RWPE1 (cell line): ENCODE measurements around the gene CCDC175.

Source experiments
- CTCF ChIA-PET: fragments of 350-600 bp; sonication (Branson Sonifier 250); formaldehyde crosslinking; extraction: SDS; loops from one replicate; lab custom pipeline; 2021; lab: Yijun Ruan, JAX
- POLR2A ChIA-PET: fragments of 400-600 bp; formaldehyde crosslinking; extraction: SDS; loops from one replicate; lab custom pipeline; 2020; ENCODE audit warnings: antibody characterized with exemption; ENCODE audit not compliant: low non-redundant PET; lab: Yijun Ruan, JAX
- DNase-seq: peaks from one replicate; pipeline ENCODE4 v3.0.0; 2012; ENCODE audit warnings: low spot score
- H3K27ac ChIP-seq: fragments of 450-650 bp; 2 replicates; pipeline ENCODE4 v1.5.1; 2017
- CTCF ChIP-seq: fragments of 450-650 bp; conservative IDR thresholded peaks from 2 replicates; pipeline ENCODE4 v1.5.1; 2017; ENCODE audit warnings: low read depth, mild to moderate bottlenecking

The CCDC175 gene

GRCh38 chr14:59576332-59577294 is at the start of gene CCDC175:
CCDC175 (minus strand) TSS chr14:59576812; CDS start chr14:59576775, 37 bp downstream.
- peak; percentile 78 for TF ChIP-seq CTCF
- peak; percentile 54 for DNase-seq
- H3K27ac ChIP-seq = no peak within 1 kb of the TSS
- ChIA-PET CTCF (interaction anchor here (0.6 to 1.4 kb wide), 17 partner anchors 8 to 1249 kb away, joined by 3 to 11 read pairs (median 3); no protein-coding TSS in a partner anchor), POLR2A (no interaction called here)

- ChIA-PET POLR2A (no interaction called here), CTCF (interaction anchor here (0.6 kb wide), 1 partner anchor 1800 kb away, joined by 3 read pairs; no protein-coding TSS in a partner anchor)
- DNase-seq = no peak
- no peak overlapping the region for H3K27ac ChIP-seq
- TF ChIP-seq CTCF = no peak
These were observed 46.0 kb upstream of the CCDC175 start for GRCh38 chr14:59622631-59623030.

GRCh38 chr14:59619061-59619460 is 42.4 kb upstream of the CCDC175 start:
- POLR2A ChIA-PET = no interaction called here
- CTCF ChIA-PET = interaction anchor here (0.7 kb wide), 1 partner anchor 199 kb away, joined by 5 read pairs; no protein-coding TSS in a partner anchor
- DNase-seq = peak; percentile 18
- TF ChIP-seq CTCF = no peak
- H3K27ac ChIP-seq = no peak overlapping the region

GRCh38 chr14:59601056-59601455 is 24.4 kb upstream of the CCDC175 start:
- no peak overlapping the region for H3K27ac ChIP-seq
- CTCF ChIA-PET = no interaction called here
- no peak for TF ChIP-seq CTCF
- no peak for DNase-seq
- POLR2A ChIA-PET = no interaction called here

GRCh38 chr14:59600211-59600945 is 23.8 kb upstream of the CCDC175 start:
- no peak for DNase-seq
- TF ChIP-seq CTCF = no peak
- CTCF ChIA-PET = interaction anchor here (0.6 kb wide), 2 partner anchors 121 to 645 kb away, joined by 3 to 5 read pairs; no protein-coding TSS in a partner anchor
- POLR2A ChIA-PET = no interaction called here
- H3K27ac ChIP-seq = no peak overlapping the region

GRCh38 chr14:59595071-59595470 is 18.5 kb upstream of the CCDC175 start:
- no peak for TF ChIP-seq CTCF
- no peak overlapping the region for H3K27ac ChIP-seq
- no peak for DNase-seq
- CTCF ChIA-PET = no interaction called here
- POLR2A ChIA-PET = no interaction called here
